ENCODE results near the gene PTPRD.

PTPRD gene

DNA sequence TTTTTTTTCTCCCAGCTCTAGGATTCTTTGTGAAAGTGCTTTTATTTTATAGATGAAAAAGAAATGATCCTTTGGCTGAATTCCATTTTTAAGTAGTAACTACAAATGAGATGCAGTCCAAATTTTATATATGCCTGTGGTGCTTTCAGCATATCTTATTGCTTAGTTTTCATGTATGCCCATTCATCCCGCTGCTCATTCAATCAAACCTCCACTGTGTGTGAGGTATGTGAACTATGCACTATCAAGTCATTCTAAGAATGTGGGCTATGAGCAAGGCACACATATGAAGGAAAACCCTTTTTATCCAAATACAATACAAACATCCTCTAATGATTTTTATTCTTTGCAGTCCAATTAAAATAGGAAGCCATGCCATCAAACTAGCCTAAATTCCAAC is 1744.2 kb downstream of the PTPRD start:
- no peaks in the 10 kb centered on the region for H3K36me3 Mint-ChIP-seq (ENCODE audit: low read depth)
- no peak overlapping the region for H3K4me3 Mint-ChIP-seq
- no peaks in the 10 kb centered on the region for H3K4me1 Mint-ChIP-seq (ENCODE audit: low read depth)
- H3K27me3 Mint-ChIP-seq, result no peaks in the 10 kb centered on the region
- no peaks in the 10 kb centered on the region for H3K9me3 Mint-ChIP-seq
- no peak overlapping the region for H3K27ac Mint-ChIP-seq
- DNase-seq, result no peak

DNA sequence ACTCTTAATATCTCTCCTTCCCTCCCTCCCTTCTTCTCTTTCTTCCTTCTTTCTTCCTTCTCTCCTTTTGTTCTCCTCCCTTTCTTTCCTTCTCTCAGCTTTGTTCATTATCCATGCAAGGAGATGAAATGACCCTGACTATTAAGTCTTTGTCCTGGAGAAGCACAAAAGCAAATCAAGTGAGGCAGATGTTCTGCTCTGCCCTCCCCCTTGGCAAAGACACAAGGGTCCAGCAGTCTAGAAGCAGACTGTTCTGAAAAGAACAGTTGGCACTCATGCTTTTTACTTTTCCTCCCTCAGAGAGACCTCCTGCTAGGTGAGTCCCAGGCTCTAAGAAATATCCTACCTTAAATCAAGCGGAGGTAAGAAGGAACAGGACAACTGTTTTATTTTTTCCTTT is 1745.7 kb downstream of the PTPRD start:
- DNase-seq, result no peak
- Mint-ChIP-seq H3K27ac (no peak overlapping the region), H3K4me3 (no peak overlapping the region)

DNA sequence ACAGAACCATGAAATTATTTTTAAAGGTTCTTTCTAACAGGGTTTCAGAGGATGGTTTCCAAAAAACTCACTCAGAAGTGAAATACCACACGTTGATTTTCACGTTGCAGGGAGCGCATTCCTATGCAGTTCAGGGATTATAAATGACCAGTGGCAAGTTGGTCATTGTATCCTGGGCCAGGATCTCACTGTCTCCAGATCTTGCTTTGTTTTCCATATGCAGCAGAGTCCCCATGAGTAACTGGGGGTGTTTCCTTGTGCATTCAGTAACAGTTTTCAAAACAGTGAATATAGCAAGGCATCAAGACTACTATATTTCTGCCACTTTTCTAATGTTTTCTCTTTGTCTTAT is 1748.3 kb downstream of the PTPRD start:
- Mint-ChIP-seq H3K4me1 (ENCODE audit: low read depth) (no peaks in the 10 kb centered on the region), H3K4me3 (no peak overlapping the region), H3K27me3 (peaks cover 18% of the 10 kb centered on the region), H3K9me3 (no peaks in the 10 kb centered on the region), H3K27ac (no peak overlapping the region), H3K36me3 (ENCODE audit: low read depth) (no peaks in the 10 kb centered on the region)
- DNase-seq, result no peak

More for the DNA sequence above, 1745.7 kb downstream of the PTPRD start:
- Mint-ChIP-seq H3K4me1 (ENCODE audit: low read depth) (no peaks in the 10 kb centered on the region), H3K27me3 (peaks cover 2% of the 10 kb centered on the region), H3K9me3 (no peaks in the 10 kb centered on the region), H3K36me3 (ENCODE audit: low read depth) (no peaks in the 10 kb centered on the region)

DNA sequence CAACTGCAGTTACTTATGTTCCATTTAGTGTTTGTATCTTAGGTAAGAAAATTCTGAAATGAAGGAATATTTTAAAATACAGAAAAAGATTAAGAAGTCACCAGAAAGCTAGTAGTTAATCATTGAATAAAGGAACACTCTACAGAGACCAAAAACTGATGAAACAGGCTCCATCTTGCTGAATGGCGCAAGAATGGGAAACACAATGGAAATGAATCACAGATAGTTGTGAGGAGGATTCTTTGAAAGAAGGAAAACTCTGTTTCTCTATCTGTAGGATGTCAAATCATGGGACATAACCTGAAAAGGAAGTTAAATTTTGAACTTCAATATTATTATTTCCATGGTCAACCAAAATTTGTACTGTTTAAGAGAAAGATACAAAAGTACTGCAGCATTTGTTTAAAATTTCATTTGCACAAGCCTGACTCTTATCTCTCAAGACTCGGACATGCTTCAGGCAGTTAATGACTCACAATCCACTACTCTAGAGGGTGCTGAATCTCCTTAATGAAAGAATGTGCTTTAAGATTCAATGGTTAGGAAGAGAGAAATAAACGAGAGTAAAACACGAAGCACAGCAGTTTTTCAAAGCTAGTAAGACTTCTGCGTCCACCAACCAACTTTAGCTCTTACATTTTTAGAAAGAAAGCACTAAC is 1748.8 kb downstream of the PTPRD start:
- no peak overlapping the region for H3K4me3 Mint-ChIP-seq
- no peak overlapping the region for H3K27ac Mint-ChIP-seq
- H3K27me3 Mint-ChIP-seq, result peaks cover 23% of the 10 kb centered on the region
- H3K9me3 Mint-ChIP-seq, result no peaks in the 10 kb centered on the region
- no peaks in the 10 kb centered on the region for H3K4me1 Mint-ChIP-seq (ENCODE audit: low read depth)
- no peaks in the 10 kb centered on the region for H3K36me3 Mint-ChIP-seq (ENCODE audit: low read depth)
- DNase-seq, result no peak

DNA sequence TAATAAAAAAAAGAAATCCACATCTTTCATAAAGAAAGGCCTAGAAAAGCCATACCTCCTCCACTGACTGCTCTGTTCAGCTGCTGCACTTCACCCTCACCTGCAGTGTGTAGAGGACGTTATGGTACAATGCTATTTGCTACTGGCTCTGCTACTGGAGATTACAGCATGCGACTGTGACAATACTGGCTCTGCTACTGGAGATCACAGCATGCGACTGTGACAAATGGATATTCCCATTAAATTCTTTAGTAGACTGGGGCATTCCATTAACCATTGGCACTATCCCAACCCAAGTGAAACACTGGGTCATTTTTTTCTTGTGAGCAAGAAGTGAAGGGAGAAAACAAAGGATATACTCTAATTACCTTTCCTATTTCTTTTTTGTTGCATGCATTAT is 1749.7 kb downstream of the PTPRD start:
- H3K27me3 Mint-ChIP-seq, result peaks cover 33% of the 10 kb centered on the region
- H3K9me3 Mint-ChIP-seq, result no peaks in the 10 kb centered on the region
- DNase-seq, result no peak
- H3K27ac Mint-ChIP-seq, result no peak overlapping the region
- H3K4me1 Mint-ChIP-seq (ENCODE audit: low read depth), result peaks cover 4% of the 10 kb centered on the region
- no peak overlapping the region for H3K4me3 Mint-ChIP-seq
- no peaks in the 10 kb centered on the region for H3K36me3 Mint-ChIP-seq (ENCODE audit: low read depth)

DNA sequence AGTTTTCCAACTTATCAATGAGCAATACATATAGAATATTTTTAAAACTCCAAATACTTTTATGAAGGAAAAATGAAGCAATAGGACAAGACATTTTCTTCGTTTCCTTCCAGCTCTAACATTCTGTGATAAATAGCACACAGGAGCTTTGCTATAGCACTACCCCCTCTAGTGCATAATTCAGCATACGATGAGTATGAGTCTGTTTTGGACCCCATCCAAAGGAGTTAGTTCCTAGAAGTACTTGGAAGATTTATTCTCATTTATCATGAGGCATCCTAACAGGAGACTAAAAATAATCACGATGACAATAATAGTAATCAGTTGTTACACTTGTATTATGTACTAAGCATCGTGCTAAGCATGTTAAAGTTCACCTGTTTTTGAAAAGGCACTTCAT is 1751.9 kb downstream of the PTPRD start:
- no peak overlapping the region for H3K27ac Mint-ChIP-seq

DNA sequence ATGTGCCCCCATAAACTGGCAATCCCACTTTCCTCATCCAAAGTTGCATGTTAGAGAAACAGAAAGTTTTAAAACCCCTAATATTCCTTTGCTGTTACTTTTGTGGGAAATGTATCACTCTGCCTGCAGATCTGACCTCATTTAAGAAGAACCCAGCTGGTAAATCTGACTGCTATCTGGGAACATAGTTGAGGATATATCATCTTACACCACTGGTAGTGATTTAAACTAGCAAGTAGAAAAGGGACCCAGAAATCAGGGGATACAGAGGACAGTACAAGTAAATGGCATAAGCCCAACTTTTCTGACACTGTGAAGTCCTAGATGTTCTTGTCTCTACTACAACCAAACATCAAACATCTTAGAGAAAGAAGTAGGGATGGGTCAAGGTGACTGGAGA is 1752.7 kb downstream of the PTPRD start:
- Mint-ChIP-seq H3K9me3 (no peaks in the 10 kb centered on the region), H3K36me3 (ENCODE audit: low read depth) (no peaks in the 10 kb centered on the region), H3K27me3 (peaks cover 54% of the 10 kb centered on the region), H3K27ac (no peak overlapping the region), H3K4me1 (ENCODE audit: low read depth) (peaks cover 10% of the 10 kb centered on the region), H3K4me3 (no peak overlapping the region)
- DNase-seq, result no peak

More for the DNA sequence above, 1751.9 kb downstream of the PTPRD start:
- Mint-ChIP-seq H3K4me1 (ENCODE audit: low read depth) (peaks cover 10% of the 10 kb centered on the region), H3K9me3 (no peaks in the 10 kb centered on the region), H3K36me3 (ENCODE audit: low read depth) (no peaks in the 10 kb centered on the region), H3K4me3 (no peak overlapping the region), H3K27me3 (peaks cover 48% of the 10 kb centered on the region)
- DNase-seq, result no peak

DNA sequence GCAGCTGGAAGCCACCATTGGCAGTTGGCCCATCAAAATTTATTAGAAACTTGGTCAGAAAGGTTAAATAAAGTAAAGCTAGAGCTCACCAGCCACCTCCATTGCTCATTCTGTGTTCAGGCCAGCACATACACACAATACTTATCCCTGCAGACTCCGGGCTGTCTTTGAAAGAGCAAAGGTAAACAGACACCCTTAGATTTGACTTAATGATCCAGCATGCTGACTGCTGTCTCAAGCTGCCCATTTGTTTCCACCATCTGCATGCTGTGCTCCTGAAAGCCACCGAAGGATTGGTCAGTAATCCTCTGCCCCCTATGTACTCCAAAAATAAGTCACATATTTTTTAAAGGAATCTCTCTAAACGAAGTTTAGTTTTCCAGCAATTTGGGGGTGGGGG is 1753.4 kb downstream of the PTPRD start:
- Mint-ChIP-seq H3K4me3 (no peak overlapping the region), H3K27me3 (peaks cover 61% of the 10 kb centered on the region)

DNA sequence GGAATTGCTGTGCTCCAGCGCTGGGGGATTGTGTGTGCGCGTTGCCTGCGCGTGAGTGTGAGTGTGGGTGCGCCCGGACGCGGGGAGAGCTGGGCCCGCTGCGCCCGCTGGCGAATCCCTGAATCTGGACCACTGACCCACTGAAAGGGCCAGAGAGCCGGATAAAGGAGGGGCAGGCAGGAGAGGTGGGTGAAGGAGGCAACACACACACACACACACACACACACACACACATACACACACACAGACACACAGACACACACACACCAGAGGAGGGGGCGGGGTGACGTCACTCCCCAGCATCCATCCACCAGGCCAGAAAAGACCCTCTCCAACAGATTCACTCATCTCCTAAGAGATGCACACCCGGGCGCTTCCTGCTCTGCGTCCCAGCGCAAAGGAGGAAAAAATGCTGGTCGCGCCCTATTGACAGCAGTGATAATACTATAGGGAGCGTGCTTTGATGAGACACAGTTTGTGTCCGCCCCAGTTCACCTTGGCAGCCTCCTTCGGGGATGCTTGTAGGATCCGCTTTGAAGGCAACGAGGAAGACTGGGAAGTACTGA is 1754.1 kb downstream of the PTPRD start:
- DNase-seq, result no peak
- Mint-ChIP-seq H3K27ac (no peak overlapping the region), H3K4me3 (peak overlapping the region; percentile 43), H3K36me3 (ENCODE audit: low read depth) (no peaks in the 10 kb centered on the region), H3K9me3 (no peaks in the 10 kb centered on the region), H3K27me3 (peaks cover 66% of the 10 kb centered on the region), H3K4me1 (ENCODE audit: low read depth) (peaks cover 10% of the 10 kb centered on the region)

More for the DNA sequence above, 1753.4 kb downstream of the PTPRD start:
- Mint-ChIP-seq H3K36me3 (ENCODE audit: low read depth) (no peaks in the 10 kb centered on the region), H3K27ac (no peak overlapping the region), H3K4me1 (ENCODE audit: low read depth) (peaks cover 10% of the 10 kb centered on the region), H3K9me3 (no peaks in the 10 kb centered on the region)
- no peak for DNase-seq

DNA sequence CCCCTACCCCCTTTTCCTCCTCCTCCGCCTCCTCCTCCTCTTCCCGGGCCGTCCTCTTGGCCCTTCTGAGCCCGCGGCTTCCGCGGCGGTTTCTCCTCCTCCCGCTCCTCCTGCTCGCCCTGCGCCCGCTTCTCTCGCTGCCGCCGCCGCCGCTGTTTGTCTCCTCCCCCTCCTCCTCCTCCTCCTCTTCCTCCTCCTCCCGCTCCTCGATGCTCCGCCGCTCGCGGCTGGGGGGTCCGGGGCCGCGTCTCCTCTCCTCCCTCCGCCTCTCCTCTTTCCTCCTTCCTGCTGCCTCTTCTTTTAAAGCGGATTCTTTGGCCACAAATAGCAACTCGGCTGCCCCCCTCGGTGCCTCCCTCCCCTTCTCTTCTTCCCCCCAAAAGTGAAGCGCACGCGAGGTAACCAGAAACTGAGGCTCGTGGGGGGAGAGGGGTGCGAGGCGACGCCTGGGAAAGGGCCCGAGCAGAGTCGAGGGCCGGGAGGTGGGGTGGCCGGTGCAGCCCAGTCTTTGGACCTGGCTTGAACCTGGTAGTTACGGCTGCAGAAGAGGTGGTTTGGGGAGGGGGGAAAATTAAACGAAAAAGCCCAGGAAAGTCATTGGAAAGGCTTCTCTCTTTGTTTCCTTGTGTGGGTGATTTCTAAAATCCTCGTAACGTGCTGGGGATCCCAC is 1754.7 kb downstream of the PTPRD start:
- Mint-ChIP-seq H3K27me3 (peaks cover 70% of the 10 kb centered on the region), H3K36me3 (ENCODE audit: low read depth) (no peaks in the 10 kb centered on the region), H3K4me3 (peak overlapping the region; percentile 43), H3K27ac (no peak overlapping the region), H3K4me1 (ENCODE audit: low read depth) (peaks cover 10% of the 10 kb centered on the region), H3K9me3 (no peaks in the 10 kb centered on the region)
- DNase-seq, result peak; percentile 32

DNA sequence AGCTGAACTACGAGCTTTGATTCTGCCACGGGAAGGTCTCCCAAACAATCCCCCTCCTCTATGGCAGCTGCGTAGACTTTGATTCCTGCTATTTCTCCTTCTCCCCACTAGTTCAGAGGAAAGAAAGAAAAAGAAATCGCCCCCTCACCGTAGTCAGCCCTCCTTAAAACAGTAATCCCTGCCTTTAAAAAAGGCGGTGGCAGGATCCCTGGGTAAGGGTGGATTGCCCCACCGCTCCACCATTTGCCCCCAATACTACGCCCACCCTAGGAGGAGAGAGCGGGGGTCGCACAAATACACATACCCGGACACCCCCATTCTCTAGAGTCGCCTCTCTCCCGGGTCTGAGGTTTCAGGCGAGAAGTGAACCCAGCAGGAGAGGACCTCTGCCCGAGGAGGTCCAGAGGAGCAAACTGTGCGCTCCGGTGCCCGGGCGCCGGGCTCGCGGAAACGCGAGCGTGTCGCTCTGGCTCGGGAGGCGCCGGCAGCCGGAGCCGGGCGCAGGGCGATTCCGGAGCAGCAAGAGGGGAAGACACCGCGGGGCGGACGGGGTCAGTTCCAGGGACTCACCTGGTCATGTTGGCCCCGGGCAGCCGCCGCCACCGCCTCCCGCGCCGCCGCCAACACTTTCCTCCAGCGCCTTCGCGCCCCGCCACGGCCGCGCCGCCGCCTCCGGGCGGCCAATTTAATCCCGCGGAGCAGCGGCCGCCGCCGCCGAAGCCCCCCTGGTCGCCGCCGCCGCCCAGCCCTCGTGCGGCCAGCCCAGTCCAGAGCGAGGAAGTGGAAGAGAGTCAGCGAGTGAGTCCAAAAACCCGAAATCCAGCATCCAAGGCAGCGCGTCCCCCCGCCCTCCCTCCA is 1755.5 kb downstream of the PTPRD start:
- DNase-seq, result peak; percentile 30
- H3K4me3 Mint-ChIP-seq, result peak overlapping the region; percentile 55
- peaks cover 10% of the 10 kb centered on the region for H3K4me1 Mint-ChIP-seq (ENCODE audit: low read depth)
- H3K36me3 Mint-ChIP-seq (ENCODE audit: low read depth), result no peaks in the 10 kb centered on the region
- no peaks in the 10 kb centered on the region for H3K9me3 Mint-ChIP-seq
- H3K27ac Mint-ChIP-seq, result no peak overlapping the region
- H3K27me3 Mint-ChIP-seq, result peaks cover 72% of the 10 kb centered on the region

DNA sequence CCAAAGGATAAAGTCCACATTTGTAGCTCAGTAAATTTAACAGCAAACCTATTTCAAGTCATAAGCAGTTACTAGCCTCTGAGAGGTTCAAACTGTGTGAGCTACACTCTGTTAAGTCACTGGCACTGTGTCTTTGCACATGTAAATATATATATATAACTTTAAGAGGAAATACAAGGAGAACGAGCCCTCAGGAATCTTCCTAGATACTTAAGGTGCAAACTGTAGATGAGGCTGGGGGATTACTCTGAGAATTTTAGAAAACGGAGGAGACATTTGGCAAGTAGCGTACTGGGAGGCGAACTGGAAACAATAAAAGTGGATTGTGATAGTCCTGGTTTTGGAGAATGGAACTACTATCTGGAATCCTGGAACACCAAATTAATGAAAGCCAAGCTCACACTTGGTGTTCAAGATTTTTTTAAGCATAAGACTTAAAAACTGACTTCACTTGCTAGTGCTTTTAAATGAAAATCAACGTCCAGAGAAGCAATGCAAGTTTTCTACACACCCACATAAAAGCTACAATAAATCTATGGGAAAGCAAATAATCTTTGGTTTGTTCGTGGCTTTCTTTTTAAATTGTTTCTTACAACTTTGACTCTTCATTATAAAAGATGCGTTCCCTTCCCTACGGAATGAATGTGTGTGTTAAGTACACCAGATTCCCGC is 1756.3 kb downstream of the PTPRD start:
- Mint-ChIP-seq H3K27me3 (peaks cover 76% of the 10 kb centered on the region), H3K4me1 (ENCODE audit: low read depth) (peaks cover 10% of the 10 kb centered on the region), H3K4me3 (peak overlapping the region; percentile 55), H3K9me3 (no peaks in the 10 kb centered on the region), H3K27ac (no peak overlapping the region), H3K36me3 (ENCODE audit: low read depth) (no peaks in the 10 kb centered on the region)
- no peak for DNase-seq

DNA sequence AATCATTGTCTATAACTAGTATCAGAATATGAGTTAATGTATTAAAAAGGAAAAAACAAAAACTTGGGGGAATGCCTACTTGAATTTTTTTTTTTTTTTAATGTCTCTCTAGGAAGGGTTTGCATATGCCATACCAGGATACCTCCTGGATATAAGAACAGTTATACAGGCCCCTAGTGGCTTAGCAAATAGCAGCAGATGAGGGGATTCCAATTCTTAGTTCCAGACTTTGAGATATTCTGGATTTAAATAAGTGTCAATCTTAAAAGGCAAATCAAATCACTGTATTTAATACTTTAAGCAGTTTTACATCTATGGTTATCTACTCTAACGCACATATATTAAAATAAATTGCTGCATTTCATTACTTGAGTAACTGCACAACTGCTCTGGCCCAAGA is 1757.8 kb downstream of the PTPRD start:
- Mint-ChIP-seq H3K4me1 (ENCODE audit: low read depth) (peaks cover 10% of the 10 kb centered on the region), H3K27me3 (peaks cover 65% of the 10 kb centered on the region), H3K27ac (no peak overlapping the region), H3K36me3 (ENCODE audit: low read depth) (no peaks in the 10 kb centered on the region), H3K9me3 (no peaks in the 10 kb centered on the region), H3K4me3 (no peak overlapping the region)
- DNase-seq, result no peak

DNA sequence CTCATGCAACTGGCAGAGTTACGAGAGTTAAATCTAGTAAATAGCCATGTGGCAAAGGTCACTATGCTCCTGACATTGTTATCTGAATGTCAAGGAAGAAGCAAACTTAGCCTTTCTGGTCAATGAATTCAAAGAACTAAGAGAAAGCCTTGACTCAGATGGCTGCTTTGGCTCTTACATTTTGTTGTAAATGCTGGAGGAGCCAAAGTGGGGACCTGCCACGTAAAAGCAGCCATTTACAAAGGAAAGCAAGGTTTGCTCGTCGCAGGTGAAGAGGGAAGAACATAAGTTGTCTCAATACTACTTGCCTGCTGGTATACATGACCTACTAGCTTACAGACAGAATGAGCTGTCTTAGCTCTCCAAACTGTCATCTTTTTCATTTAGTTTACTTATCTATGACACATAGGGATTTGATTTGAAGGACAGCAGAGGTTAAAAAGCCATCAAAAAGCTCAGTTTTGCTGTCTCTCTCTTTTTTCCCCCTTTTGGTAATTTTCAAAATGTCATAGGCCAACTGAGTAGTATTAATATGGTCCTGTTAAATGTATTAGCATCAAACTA is 1760.4 kb downstream of the PTPRD start:
- Mint-ChIP-seq H3K36me3 (ENCODE audit: low read depth) (no peaks in the 10 kb centered on the region), H3K9me3 (no peaks in the 10 kb centered on the region), H3K27ac (no peak overlapping the region), H3K4me3 (no peak overlapping the region), H3K4me1 (ENCODE audit: low read depth) (peaks cover 6% of the 10 kb centered on the region), H3K27me3 (peaks cover 44% of the 10 kb centered on the region)
- DNase-seq, result no peak

Measured in activated T-cell treated with anti-CD3 and anti-CD28 coated beads, Interleukin-2, amount 50 U/mL, for 24 hours (primary cell).